ENCODE results near the gene BANF2.

Gene BANF2

GRCh38 chr20:17687800-17688199 is 12.0 kb upstream of the BANF2 start:
- Histone ChIP-seq H3K36me3 (no peaks in the 10 kb centered on the region), H3K4me1 (no peaks in the 10 kb centered on the region), H3K27me3 (peaks cover 35% of the 10 kb centered on the region), H3K9me3 (peaks cover 4% of the 10 kb centered on the region; the same call in 1 of the 2 replicates), H3K4me3 (ENCODE audit: low read depth, low read length) (no peak overlapping the region)
- no peak for TF ChIP-seq CTCF (IDR thresholded peaks at IDR 0.05; ENCODE audit: low read depth, low read length)
- no peak for DNase-seq

- Histone ChIP-seq H3K27me3 (peaks cover 26% of the 10 kb centered on the region), H3K4me3 (ENCODE audit: low read depth, low read length) (no peak overlapping the region), H3K9me3 (peaks cover 4% of the 10 kb centered on the region; the same call in 1 of the 2 replicates), H3K36me3 (no peaks in the 10 kb centered on the region), H3K4me1 (no peaks in the 10 kb centered on the region)
- DNase-seq: no peak
- TF ChIP-seq CTCF (IDR thresholded peaks at IDR 0.05; ENCODE audit: low read depth, low read length): no peak
Observed at GRCh38 chr20:17688965-17689364, 10.8 kb upstream of the BANF2 start.

GRCh38 chr20:17690144-17690543 is 9.6 kb upstream of the BANF2 start:
- no peak for TF ChIP-seq CTCF (IDR thresholded peaks at IDR 0.05; ENCODE audit: low read depth, low read length)
- no peaks in the 10 kb centered on the region for H3K4me1 ChIP-seq
- no peaks in the 10 kb centered on the region for H3K36me3 ChIP-seq
- H3K4me3 ChIP-seq (ENCODE audit: low read depth, low read length): no peak overlapping the region
- no peak for DNase-seq
- peaks cover 4% of the 10 kb centered on the region; the same call in 1 of the 2 replicates for H3K9me3 ChIP-seq
- H3K27me3 ChIP-seq: peaks cover 18% of the 10 kb centered on the region

DNA sequence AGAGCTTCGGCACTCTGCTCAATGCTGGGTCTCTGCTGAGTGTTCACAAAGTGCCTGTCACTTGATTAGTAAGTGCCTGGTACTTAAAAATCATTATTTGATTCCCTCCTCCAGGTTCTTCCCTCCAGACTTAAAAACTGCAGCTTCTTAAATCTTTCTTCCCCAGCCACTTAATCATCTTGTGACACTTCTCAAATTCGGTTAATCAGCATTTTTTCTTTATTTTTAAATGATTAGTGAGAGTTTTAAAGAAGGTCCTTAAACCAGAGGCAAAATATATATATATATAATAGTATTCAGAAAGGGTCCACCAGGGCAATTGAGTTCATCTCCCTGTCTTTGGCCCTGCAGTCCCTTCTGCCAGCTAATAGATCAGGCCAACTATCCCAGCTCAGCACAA is 8.0 kb upstream of the BANF2 start:
- Histone ChIP-seq H3K4me1 (no peaks in the 10 kb centered on the region), H3K4me3 (ENCODE audit: low read depth, low read length) (no peak overlapping the region), H3K36me3 (no peaks in the 10 kb centered on the region), H3K9me3 (peaks cover 4% of the 10 kb centered on the region; the same call in 1 of the 2 replicates), H3K27me3 (peaks cover 7% of the 10 kb centered on the region)
- no peak for TF ChIP-seq CTCF (IDR thresholded peaks at IDR 0.05; ENCODE audit: low read depth, low read length)
- DNase-seq: no peak

- Histone ChIP-seq H3K36me3 (no peaks in the 10 kb centered on the region), H3K4me1 (no peaks in the 10 kb centered on the region), H3K9me3 (peaks cover 4% of the 10 kb centered on the region; the same call in 1 of the 2 replicates), H3K27me3 (no peaks in the 10 kb centered on the region), H3K4me3 (ENCODE audit: low read depth, low read length) (no peak overlapping the region)
- no peak for TF ChIP-seq CTCF (IDR thresholded peaks at IDR 0.05; ENCODE audit: low read depth, low read length)
- no peak for DNase-seq
Observed at GRCh38 chr20:17693444-17694001, 6.2 kb upstream of the BANF2 start.

DNA sequence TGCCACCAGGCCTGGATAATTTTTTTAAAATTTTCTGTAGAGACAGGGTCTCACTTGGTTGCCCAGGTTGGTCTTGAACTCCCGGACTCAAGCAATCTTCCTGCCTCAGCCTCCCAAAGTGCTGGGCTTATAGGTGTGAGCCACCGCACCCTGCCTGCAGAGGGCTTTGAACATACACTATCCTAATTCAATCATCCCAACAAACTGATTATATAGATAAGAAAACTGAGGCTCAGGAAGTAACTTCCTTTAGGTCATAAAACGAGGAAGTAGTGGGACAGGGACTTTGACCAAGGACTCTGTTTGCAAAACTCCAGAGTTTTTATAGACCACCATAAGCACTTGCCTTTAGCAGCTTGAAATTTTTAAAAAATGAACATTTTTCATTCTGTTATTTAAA is 5.0 kb upstream of the BANF2 start:
- TF ChIP-seq CTCF (IDR thresholded peaks at IDR 0.05; ENCODE audit: low read depth, low read length): no peak
- Histone ChIP-seq H3K9me3 (peaks cover 4% of the 10 kb centered on the region; the same call in 1 of the 2 replicates), H3K27me3 (no peaks in the 10 kb centered on the region)

More for the DNA sequence above, 5.0 kb upstream of the BANF2 start:
- no peaks in the 10 kb centered on the region for H3K36me3 ChIP-seq
- no peak overlapping the region for H3K4me3 ChIP-seq (ENCODE audit: low read depth, low read length)
- no peak for DNase-seq
- no peaks in the 10 kb centered on the region for H3K4me1 ChIP-seq

Measured in BE2C (cell line).